DOHH2 (cell line): ENCODE measurements around the gene VASP.

Experiments used
- H3F3A ChIP-seq: fragments of 200-600 bp; sonication (generic), shearing (Covaris generic); 2 replicates; pipeline ENCODE4 v1.6.0; 2016; ENCODE audit warnings: antibody characterized with exemption, mild to moderate bottlenecking; ENCODE audit not compliant: control insufficient read depth, insufficient read depth
- H3K27ac ChIP-seq: fragments of 200-600 bp; sonication (generic); 2 replicates; pipeline ENCODE4 v1.5.1; 2014; ENCODE audit warnings: low read depth, mild to moderate bottlenecking, low read length, moderate library complexity
- H3K27me3 ChIP-seq: fragments of 200-600 bp; sonication (generic); 2 replicates; pipeline ENCODE4 v1.6.1; 2014; ENCODE audit warnings: mild to moderate bottlenecking, low read length, mixed read lengths; ENCODE audit not compliant: control insufficient read depth
- H3K36me3 ChIP-seq: fragments of 200-600 bp; sonication (generic); 2 replicates; pipeline ENCODE4 v1.6.1; 2014; ENCODE audit warnings: mild to moderate bottlenecking, low read length, moderate library complexity, mixed read lengths; ENCODE audit not compliant: control insufficient read depth
- H3K4me1 ChIP-seq: fragments of 200-600 bp; sonication (generic); 2 replicates; pipeline ENCODE4 v1.6.1; 2014; ENCODE audit warnings: mild to moderate bottlenecking, low read length, mixed read lengths; ENCODE audit not compliant: control insufficient read depth
- H3K4me2 ChIP-seq: fragments of 200-600 bp; sonication (generic); 2 replicates; pipeline ENCODE4 v1.6.0; 2014; ENCODE audit warnings: mild to moderate bottlenecking, low read length, moderate library complexity
- H3K4me3 ChIP-seq: fragments of 200-600 bp; sonication (generic); 2 replicates; pipeline ENCODE4 v1.5.1; 2014; ENCODE audit warnings: mild to moderate bottlenecking, low read length, mixed read lengths
- H3K79me2 ChIP-seq: fragments of 200-600 bp; sonication (generic); 2 replicates; pipeline ENCODE4 v1.6.1; 2014; ENCODE audit warnings: mild to moderate bottlenecking, low read length, mixed read lengths; ENCODE audit not compliant: control insufficient read depth
- H3K9me2 ChIP-seq: fragments of 200-600 bp; sonication (generic); replicated peaks from 2 replicates; pipeline ENCODE4 v1.6.1; 2014; ENCODE audit warnings: mild to moderate bottlenecking, low read length, mixed read lengths; ENCODE audit not compliant: control insufficient read depth
- H3K9me3 ChIP-seq: fragments of 200-600 bp; sonication (generic); 2 replicates; pipeline ENCODE4 v1.6.1; 2014; ENCODE audit warnings: antibody characterized with exemption, low read length, mixed read lengths; ENCODE audit not compliant: control insufficient read depth, insufficient read depth
- H4K20me1 ChIP-seq: fragments of 200-600 bp; sonication (generic); 2 replicates; pipeline ENCODE4 v1.6.0; 2014; ENCODE audit warnings: low read depth, mild to moderate bottlenecking, antibody characterized with exemption, low read length, moderate library complexity; ENCODE audit not compliant: control insufficient read depth, insufficient read depth
- CTCF ChIP-seq: fragments of 200-600 bp; sonication (generic); IDR thresholded peaks from one replicate; pipeline ENCODE4 v1.5.1; 2014; ENCODE audit warnings: antibody characterized with exemption, mild to moderate bottlenecking, low read depth, low read length; ENCODE audit not compliant: poor library complexity, severe bottlenecking
- EZH2phosphoT487 ChIP-seq: fragments of 200-600 bp; sonication (generic); IDR thresholded peaks from 2 replicates; pipeline ENCODE4 v1.6.1; 2017; ENCODE audit warnings: borderline replicate concordance, mild to moderate bottlenecking, antibody characterized with exemption, low read length, moderate library complexity, mixed read lengths

VASP gene

GRCh38 chr19:45507872-45508416 lies 665 bp downstream of the VASP start:
- Histone ChIP-seq H3K9me2 (no peaks in the 10 kb centered on the region), H4K20me1 (peaks cover 11% of the 10 kb centered on the region), H3F3A (peaks cover 14% of the 10 kb centered on the region), H3K79me2 (peaks cover 54% of the 10 kb centered on the region), H3K36me3 (peaks cover 5% of the 10 kb centered on the region; the same call in 1 of the 2 replicates), H3K4me1 (peaks cover 51% of the 10 kb centered on the region), H3K4me2 (peak overlapping the region; percentile 98), H3K27ac (peak overlapping the region; percentile 84), H3K9me3 (no peaks in the 10 kb centered on the region), H3K27me3 (no peaks in the 10 kb centered on the region), H3K4me3 (peak overlapping the region; percentile 77)
- TF ChIP-seq CTCF, result no peak
- TF ChIP-seq EZH2phosphoT487, result no peak

GRCh38 chr19:45508417-45508860 lies 1.2 kb downstream of the VASP start:
- H3K27ac ChIP-seq, result peak overlapping the region; percentile 84
- H3F3A ChIP-seq, result peaks cover 14% of the 10 kb centered on the region
- peak overlapping the region; percentile 77 for H3K4me3 ChIP-seq
- peaks cover 53% of the 10 kb centered on the region for H3K4me1 ChIP-seq
- peak overlapping the region; percentile 98 for H3K4me2 ChIP-seq
- peaks cover 11% of the 10 kb centered on the region for H4K20me1 ChIP-seq
- no peaks in the 10 kb centered on the region for H3K9me2 ChIP-seq
- H3K9me3 ChIP-seq, result no peaks in the 10 kb centered on the region
- H3K79me2 ChIP-seq, result peaks cover 59% of the 10 kb centered on the region
- no peak for TF ChIP-seq EZH2phosphoT487
- TF ChIP-seq CTCF, result no peak
- no peaks in the 10 kb centered on the region for H3K27me3 ChIP-seq
- H3K36me3 ChIP-seq, result peaks cover 5% of the 10 kb centered on the region; the same call in 1 of the 2 replicates

- peaks cover 12% of the 10 kb centered on the region for H4K20me1 ChIP-seq
- H3K36me3 ChIP-seq, result peaks cover 9% of the 10 kb centered on the region
- H3K9me3 ChIP-seq, result no peaks in the 10 kb centered on the region
- TF ChIP-seq EZH2phosphoT487 (no peak), CTCF (peak; percentile 30)
- H3K27ac ChIP-seq, result peak overlapping the region; percentile 84
- H3K4me3 ChIP-seq, result peak overlapping the region; percentile 77
- H3K79me2 ChIP-seq, result peaks cover 65% of the 10 kb centered on the region
- peaks cover 60% of the 10 kb centered on the region for H3K4me1 ChIP-seq
- peaks cover 14% of the 10 kb centered on the region for H3F3A ChIP-seq
- no peaks in the 10 kb centered on the region for H3K27me3 ChIP-seq
- peak overlapping the region; percentile 98 for H3K4me2 ChIP-seq
- H3K9me2 ChIP-seq, result no peaks in the 10 kb centered on the region
These were observed 1.8 kb downstream of the VASP start for GRCh38 chr19:45508861-45509691.
